Measurements from ENCODE around the gene BAHCC1. TPM values are rescaled to one million over a fixed set of nuclear protein-coding genes. Genes with fewer than 3 reads are reported as not detected.

The BAHCC1 gene
- total and polyA plus RNA-seq, 9 donors: 6.9 to 17.4 (median 14.7) TPM

DNA sequence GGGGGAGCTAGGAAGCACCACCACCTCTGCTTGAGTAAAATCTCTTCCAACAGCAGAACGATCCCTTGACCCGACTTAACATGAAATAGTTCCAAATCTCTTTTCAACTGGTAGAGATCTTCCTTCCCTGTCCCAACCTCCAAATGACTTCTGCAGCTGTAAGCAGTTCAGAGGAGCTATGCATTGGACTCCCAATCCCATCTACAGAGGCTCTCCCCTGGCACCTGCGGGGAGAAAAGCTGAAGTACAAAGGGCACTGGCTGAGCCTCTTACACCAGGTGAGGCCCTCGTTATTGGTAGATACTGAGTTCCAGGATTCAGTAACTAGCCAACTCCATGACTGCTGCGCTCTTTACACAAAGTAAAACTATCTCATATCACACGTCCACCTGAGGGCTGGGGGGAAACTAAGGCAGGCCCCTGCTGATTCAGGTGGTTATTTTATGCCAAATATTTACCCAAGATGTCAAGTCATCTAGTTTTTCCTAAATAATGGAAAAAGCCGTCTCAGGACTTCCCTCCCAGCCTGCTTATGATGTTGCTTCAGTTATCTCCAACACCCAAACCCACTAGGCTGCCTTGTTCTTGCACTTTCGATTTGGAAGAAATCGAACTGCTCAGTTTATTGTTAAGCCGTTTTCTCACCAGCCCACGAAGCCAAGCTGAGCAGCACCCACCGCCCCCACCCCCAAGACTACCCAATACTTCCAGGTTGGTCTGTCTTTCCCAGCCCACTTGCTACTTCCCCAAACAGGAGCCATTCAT is 114.1 kb downstream of the BAHCC1 start:
- whole genome bisulfite sequencing (ENCODE audit: insufficient coverage): 8% methylated on average over 7 of the region's 12 CpGs
- H3K4me1 ChIP-seq (ENCODE audit: control insufficient read depth, insufficient read depth, low read length): peaks cover 28% of the 10 kb centered on the region
- peak; percentile 55 for DNase-seq

GRCh38 chr17:81509972-81510784 is 114.9 kb downstream of the BAHCC1 start:
- peaks cover 28% of the 10 kb centered on the region for H3K4me1 ChIP-seq (ENCODE audit: control insufficient read depth, insufficient read depth, low read length)
- H3K4me3 ChIP-seq (ENCODE audit: low read length): peak overlapping the region; percentile 100
- 3% methylated on average over 15 of the region's 22 CpGs for WGBS (ENCODE audit: insufficient coverage)
- no peaks in the 10 kb centered on the region for H3K9me3 ChIP-seq (replicated peaks; ENCODE audit: control insufficient read depth, low read depth, low read length)
- H3K36me3 ChIP-seq (ENCODE audit: control insufficient read depth, insufficient read depth, low read length): peaks cover 38% of the 10 kb centered on the region
- peak overlapping the region; percentile 35 for H3K27ac ChIP-seq (ENCODE audit: low read length)
- no peaks in the 10 kb centered on the region for H3K27me3 ChIP-seq (ENCODE audit: control insufficient read depth, insufficient read depth, low read length)
- peak; percentile 13 for DNase-seq

More for the DNA sequence above, 114.1 kb downstream of the BAHCC1 start:
- Histone ChIP-seq H3K27ac (ENCODE audit: low read length) (peak overlapping the region; percentile 47), H3K4me3 (ENCODE audit: low read length) (peak overlapping the region; percentile 100), H3K27me3 (ENCODE audit: control insufficient read depth, insufficient read depth, low read length) (no peaks in the 10 kb centered on the region), H3K36me3 (ENCODE audit: control insufficient read depth, insufficient read depth, low read length) (peaks cover 38% of the 10 kb centered on the region), H3K9me3 (replicated peaks; ENCODE audit: control insufficient read depth, low read depth, low read length) (no peaks in the 10 kb centered on the region)

DNA sequence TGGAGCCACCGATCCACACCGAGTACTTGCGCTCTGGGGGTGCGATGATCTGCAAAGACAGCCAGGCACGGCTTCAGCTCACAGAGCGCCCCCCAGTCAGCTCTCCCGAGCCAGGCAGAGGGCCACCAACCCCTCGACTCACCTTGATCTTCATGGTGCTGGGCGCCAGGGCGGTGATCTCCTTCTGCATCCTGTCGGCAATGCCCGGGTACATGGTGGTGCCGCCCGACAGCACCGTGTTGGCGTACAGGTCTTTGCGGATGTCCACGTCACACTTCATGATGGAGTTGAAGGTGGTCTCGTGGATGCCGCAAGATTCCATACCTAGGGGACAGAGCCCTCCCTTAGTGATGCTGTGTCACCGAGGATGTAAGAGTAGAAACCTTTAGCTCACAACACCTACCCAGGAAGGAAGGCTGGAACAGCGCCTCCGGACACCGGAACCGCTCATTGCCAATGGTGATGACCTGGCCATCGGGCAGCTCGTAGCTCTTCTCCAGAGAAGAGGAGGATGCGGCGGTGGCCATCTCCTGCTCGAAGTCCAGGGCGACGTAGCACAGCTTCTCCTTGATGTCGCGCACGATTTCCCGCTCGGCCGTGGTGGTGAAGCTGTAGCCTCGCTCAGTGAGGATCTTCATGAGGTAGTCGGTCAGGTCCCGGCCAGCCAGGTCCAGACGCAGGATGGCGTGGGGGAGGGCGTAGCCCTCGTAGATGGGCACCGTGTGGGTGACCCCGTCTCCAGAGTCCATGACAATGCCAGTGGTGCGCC is 115.7 kb downstream of the BAHCC1 start:
- DNase-seq: no peak
- H3K27me3 ChIP-seq (ENCODE audit: control insufficient read depth, insufficient read depth, low read length): no peaks in the 10 kb centered on the region
- no peaks in the 10 kb centered on the region for H3K9me3 ChIP-seq (replicated peaks; ENCODE audit: control insufficient read depth, low read depth, low read length)
- H3K4me1 ChIP-seq (ENCODE audit: control insufficient read depth, insufficient read depth, low read length): peaks cover 35% of the 10 kb centered on the region
- peaks cover 38% of the 10 kb centered on the region for H3K36me3 ChIP-seq (ENCODE audit: control insufficient read depth, insufficient read depth, low read length)
- peak overlapping the region; percentile 33 for H3K27ac ChIP-seq (ENCODE audit: low read length)
- H3K4me3 ChIP-seq (ENCODE audit: low read length): peak overlapping the region; percentile 100
- under 1% methylated on average over 46 of the region's 48 CpGs for whole genome bisulfite sequencing (ENCODE audit: insufficient coverage)

GRCh38 chr17:81511554-81511803 is 116.2 kb downstream of the BAHCC1 start:
- DNase-seq: no peak
- peaks cover 40% of the 10 kb centered on the region for H3K4me1 ChIP-seq (ENCODE audit: control insufficient read depth, insufficient read depth, low read length)
- 5% methylated on average over 4 of the region's 9 CpGs for WGBS (ENCODE audit: insufficient coverage)
- peak overlapping the region; percentile 33 for H3K27ac ChIP-seq (ENCODE audit: low read length)
- peaks cover 40% of the 10 kb centered on the region for H3K36me3 ChIP-seq (ENCODE audit: control insufficient read depth, insufficient read depth, low read length)
- H3K9me3 ChIP-seq (replicated peaks; ENCODE audit: control insufficient read depth, low read depth, low read length): no peaks in the 10 kb centered on the region
- peak overlapping the region; percentile 100 for H3K4me3 ChIP-seq (ENCODE audit: low read length)
- no peaks in the 10 kb centered on the region for H3K27me3 ChIP-seq (ENCODE audit: control insufficient read depth, insufficient read depth, low read length)

GRCh38 chr17:81511804-81512561 is 116.7 kb downstream of the BAHCC1 start:
- under 1% methylated on average over 62 of the region's 62 CpGs for WGBS (ENCODE audit: insufficient coverage)
- peaks cover 45% of the 10 kb centered on the region for H3K4me1 ChIP-seq (ENCODE audit: control insufficient read depth, insufficient read depth, low read length)
- H3K27ac ChIP-seq (ENCODE audit: low read length): peak overlapping the region; percentile 84
- no peaks in the 10 kb centered on the region for H3K9me3 ChIP-seq (replicated peaks; ENCODE audit: control insufficient read depth, low read depth, low read length)
- peaks cover 45% of the 10 kb centered on the region for H3K36me3 ChIP-seq (ENCODE audit: control insufficient read depth, insufficient read depth, low read length)
- no peak for DNase-seq
- peak overlapping the region; percentile 100 for H3K4me3 ChIP-seq (ENCODE audit: low read length)
- no peaks in the 10 kb centered on the region for H3K27me3 ChIP-seq (ENCODE audit: control insufficient read depth, insufficient read depth, low read length)

GRCh38 chr17:81512562-81513371 is 117.5 kb downstream of the BAHCC1 start, which contains the start of gene ACTG1:
ACTG1 (minus strand) TSS chr17:81512799; CDS start chr17:81512354, 445 bp downstream.
- Histone ChIP-seq H3K36me3 (ENCODE audit: control insufficient read depth, insufficient read depth, low read length) (peaks cover 47% of the 10 kb centered on the region), H3K4me3 (ENCODE audit: low read length) (peak within 1 kb of the TSS; percentile 100), H3K27me3 (ENCODE audit: control insufficient read depth, insufficient read depth, low read length) (peaks cover under 1% of the 10 kb centered on the region), H3K4me1 (ENCODE audit: control insufficient read depth, insufficient read depth, low read length) (peaks cover 53% of the 10 kb centered on the region), H3K27ac (ENCODE audit: low read length) (peak within 1 kb of the TSS; percentile 96), H3K9me3 (replicated peaks; ENCODE audit: control insufficient read depth, low read depth, low read length) (no peaks in the 10 kb centered on the region)
- WGBS (ENCODE audit: insufficient coverage): under 1% methylated on average over 109 of the region's 111 CpGs
- DNase-seq: peak; percentile 98

DNA sequence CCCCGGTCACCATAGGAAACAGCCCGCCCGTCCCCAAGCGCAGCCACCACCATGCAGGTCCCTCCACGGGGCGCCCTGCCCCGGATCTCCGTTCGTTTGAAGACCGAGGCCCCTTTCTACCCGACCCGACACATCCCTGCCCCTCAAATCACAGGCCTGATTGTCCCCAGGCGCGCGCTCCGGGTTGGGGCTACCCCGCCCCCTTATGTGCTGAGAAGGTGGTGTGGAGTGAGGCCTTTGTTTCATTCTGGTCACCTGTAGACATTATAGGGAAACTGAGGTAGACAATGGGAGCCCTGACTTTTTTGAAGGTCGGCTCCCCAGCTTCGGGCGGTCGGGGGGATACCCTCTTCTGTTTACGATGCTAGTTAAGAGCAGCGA is 118.1 kb downstream of the BAHCC1 start:
- Histone ChIP-seq H3K4me1 (ENCODE audit: control insufficient read depth, insufficient read depth, low read length) (peaks cover 59% of the 10 kb centered on the region), H3K36me3 (ENCODE audit: control insufficient read depth, insufficient read depth, low read length) (peaks cover 47% of the 10 kb centered on the region), H3K27me3 (ENCODE audit: control insufficient read depth, insufficient read depth, low read length) (peaks cover 6% of the 10 kb centered on the region), H3K27ac (ENCODE audit: low read length) (peak overlapping the region; percentile 96), H3K9me3 (replicated peaks; ENCODE audit: control insufficient read depth, low read depth, low read length) (no peaks in the 10 kb centered on the region), H3K4me3 (ENCODE audit: low read length) (peak overlapping the region; percentile 87)
- DNase-seq: peak; percentile 80
- WGBS (ENCODE audit: insufficient coverage): 1% methylated on average over 10 of the region's 23 CpGs

DNA sequence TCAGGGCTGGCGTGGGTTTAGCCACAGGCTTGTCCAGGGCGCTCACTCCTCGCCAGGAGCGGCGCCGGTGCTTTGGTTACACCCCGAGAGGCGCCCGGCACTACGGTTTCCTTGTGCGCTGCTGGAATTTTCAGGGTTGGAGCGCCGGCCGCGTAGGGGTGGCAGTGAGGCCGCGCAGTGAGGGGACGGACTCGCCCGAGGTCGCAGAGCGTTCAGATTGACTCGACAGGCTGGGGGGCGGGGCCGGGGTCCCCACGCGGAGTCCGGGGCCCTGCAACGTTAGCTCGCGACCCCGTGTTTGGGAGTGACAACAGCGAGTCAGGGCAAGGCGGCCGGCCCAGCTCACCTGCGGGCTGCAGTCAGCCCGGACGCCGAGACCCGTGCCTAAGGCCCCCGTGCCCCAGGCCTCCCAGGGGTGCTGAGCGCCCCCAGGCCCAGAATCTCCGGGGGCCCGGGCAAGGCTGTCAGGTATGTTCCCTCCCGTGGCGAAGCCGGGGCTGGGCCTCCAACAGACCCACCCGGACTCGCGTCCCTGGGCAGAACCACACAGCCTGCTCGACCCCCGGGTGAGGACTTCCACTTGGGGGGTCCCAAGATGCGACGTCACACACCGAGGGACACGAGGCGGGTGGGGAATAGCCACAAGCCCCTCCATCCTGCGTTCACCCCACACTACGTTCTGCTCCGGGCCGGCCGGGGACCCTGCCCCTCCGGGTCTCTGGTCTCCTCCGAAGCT is 118.7 kb downstream of the BAHCC1 start:
- H3K36me3 ChIP-seq (ENCODE audit: control insufficient read depth, insufficient read depth, low read length): peaks cover 42% of the 10 kb centered on the region
- WGBS (ENCODE audit: insufficient coverage): under 1% methylated on average over 61 of the region's 64 CpGs
- DNase-seq: peak; percentile 83
- peak overlapping the region; percentile 96 for H3K27ac ChIP-seq (ENCODE audit: low read length)
- H3K4me3 ChIP-seq (ENCODE audit: low read length): peak overlapping the region; percentile 87
- peaks cover 61% of the 10 kb centered on the region for H3K4me1 ChIP-seq (ENCODE audit: control insufficient read depth, insufficient read depth, low read length)
- H3K9me3 ChIP-seq (replicated peaks; ENCODE audit: control insufficient read depth, low read depth, low read length): no peaks in the 10 kb centered on the region
- H3K27me3 ChIP-seq (ENCODE audit: control insufficient read depth, insufficient read depth, low read length): peaks cover 11% of the 10 kb centered on the region

DNA sequence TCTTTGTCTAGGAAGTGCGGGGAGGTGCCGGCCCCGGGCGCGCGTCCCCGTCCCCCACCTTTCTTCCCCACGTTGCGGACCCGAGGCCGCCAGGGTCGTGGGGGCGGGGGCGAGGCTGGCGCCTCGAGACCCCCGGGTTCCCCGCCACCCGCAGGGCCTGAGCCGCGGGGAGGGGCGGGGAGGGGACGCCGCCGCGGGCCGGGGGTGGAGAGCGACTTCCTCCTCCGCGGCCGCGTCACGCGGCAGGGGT is 119.2 kb downstream of the BAHCC1 start:
- Histone ChIP-seq H3K36me3 (ENCODE audit: control insufficient read depth, insufficient read depth, low read length) (peaks cover 37% of the 10 kb centered on the region), H3K9me3 (replicated peaks; ENCODE audit: control insufficient read depth, low read depth, low read length) (no peaks in the 10 kb centered on the region), H3K4me1 (ENCODE audit: control insufficient read depth, insufficient read depth, low read length) (peaks cover 61% of the 10 kb centered on the region), H3K4me3 (ENCODE audit: low read length) (peak overlapping the region; percentile 87), H3K27ac (ENCODE audit: low read length) (peak overlapping the region; percentile 96), H3K27me3 (ENCODE audit: control insufficient read depth, insufficient read depth, low read length) (peaks cover 13% of the 10 kb centered on the region)
- WGBS (ENCODE audit: insufficient coverage): 0% methylated on average over 27 of the region's 34 CpGs
- no peak for DNase-seq

Measured in muscle of leg (tissue), 11 donors.